ENCODE measurements around the gene CADPS2.

- TF ChIP-seq CTCF (IDR thresholded peaks at IDR 0.05) (no peak), EP300 (IDR thresholded peaks at IDR 0.05) (no peak)
These were observed 282.0 kb downstream of the CADPS2 start for GRCh38 chr7:122604251-122604650.
